Activated naive CD4-positive, alpha-beta T cell treated with anti-CD3 and anti-CD28 coated beads for 36 hours (primary cell): ENCODE results near the gene GRM7. TPM values are rescaled to one million over a fixed set of nuclear protein-coding genes. Genes with fewer than 3 reads are reported as not detected.

Experiments used
- CTCF ChIA-PET: fragments of 350-600 bp; sonication (Branson Sonifier 250); formaldehyde crosslinking; loops from one replicate; lab custom pipeline; 2021; ENCODE audit warnings: antibody characterized with exemption; lab: Charles Lee
- DNase-seq: peaks from one replicate; pipeline ENCODE4 v3.0.0-alpha.2; 2020
- H3K27ac Mint-ChIP-seq: one replicate; pipeline ENCODE4 v1.8.0; 2021; ENCODE audit warnings: mild to moderate bottlenecking, mixed read lengths
- H3K27me3 Mint-ChIP-seq: one replicate; pipeline ENCODE4 v1.8.0; 2021; ENCODE audit warnings: low read depth, mixed read lengths
- H3K36me3 Mint-ChIP-seq: one replicate; pipeline ENCODE4 v1.8.0; 2021; ENCODE audit warnings: low read depth, mixed read lengths
- H3K4me1 Mint-ChIP-seq: one replicate; pipeline ENCODE4 v1.8.0; 2021; ENCODE audit warnings: low read depth, mixed read lengths
- H3K4me3 Mint-ChIP-seq: one replicate; pipeline ENCODE4 v1.8.0; 2021; ENCODE audit warnings: mild to moderate bottlenecking, moderate library complexity, mixed read lengths
- H3K9me3 Mint-ChIP-seq: one replicate; pipeline ENCODE4 v1.8.0; 2021; ENCODE audit warnings: mixed read lengths
- intact Hi-C: fragments of 100-400 bp; cut with micrococcal nuclease; formaldehyde crosslinking; loops from one replicate; pipeline ENCODE4 v1.15.1; 2023
- total RNA-seq, 2 experiments: library from RNA; stranded (reverse); gene quantifications; one replicate each; pipeline ENCODE4 v1.2.3, GENCODE V29; 2021

GRM7 gene
- total RNA-seq, 2 experiments from 2014 or later = not detected

DNA sequence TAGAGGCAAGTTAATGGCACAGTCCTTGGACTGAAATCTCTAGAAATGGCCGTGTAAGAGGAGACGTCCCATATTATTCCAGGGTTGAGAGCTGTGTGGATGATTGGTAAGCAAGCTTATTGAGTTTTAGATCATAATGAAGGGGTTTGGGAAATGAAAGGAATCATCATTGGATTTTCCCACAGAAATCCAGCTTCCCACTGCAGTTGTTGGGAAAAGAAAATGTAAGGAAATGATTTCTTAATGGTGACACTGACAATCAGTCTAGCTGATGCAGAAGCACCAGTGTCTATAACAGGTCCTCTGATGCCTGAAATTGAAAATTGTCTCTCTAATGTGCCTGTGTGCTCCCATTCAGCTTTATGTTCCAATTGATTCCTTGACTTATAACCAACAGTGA, 728.6 kb downstream of the GRM7 start:
- H3K4me1 Mint-ChIP-seq = no peaks in the 10 kb centered on the region

GRCh38 chr3:7602297-7602696, 741.4 kb downstream of the GRM7 start:
- peaks cover 3% of the 10 kb centered on the region for H3K4me1 Mint-ChIP-seq
- H3K27ac Mint-ChIP-seq = no peak overlapping the region
- no peaks in the 10 kb centered on the region for H3K36me3 Mint-ChIP-seq
- CTCF ChIA-PET = no interaction called here
- H3K4me3 Mint-ChIP-seq = no peak overlapping the region
- intact Hi-C loops = no loop called here
- H3K9me3 Mint-ChIP-seq = no peaks in the 10 kb centered on the region
- H3K27me3 Mint-ChIP-seq = peaks cover 3% of the 10 kb centered on the region
- no peak for DNase-seq

More for the DNA sequence above, 728.6 kb downstream of the GRM7 start:
- H3K4me3 Mint-ChIP-seq = no peak overlapping the region
- intact Hi-C loops = no loop called here
- peaks cover 2% of the 10 kb centered on the region for H3K27me3 Mint-ChIP-seq
- H3K36me3 Mint-ChIP-seq = no peaks in the 10 kb centered on the region
- H3K9me3 Mint-ChIP-seq = no peaks in the 10 kb centered on the region
- DNase-seq = no peak
- CTCF ChIA-PET = interaction anchor here (0.8 to 1.1 kb wide), 2 partner anchors 171 to 522 kb away, joined by 3 read pairs; no protein-coding TSS in a partner anchor
- H3K27ac Mint-ChIP-seq = no peak overlapping the region

DNA sequence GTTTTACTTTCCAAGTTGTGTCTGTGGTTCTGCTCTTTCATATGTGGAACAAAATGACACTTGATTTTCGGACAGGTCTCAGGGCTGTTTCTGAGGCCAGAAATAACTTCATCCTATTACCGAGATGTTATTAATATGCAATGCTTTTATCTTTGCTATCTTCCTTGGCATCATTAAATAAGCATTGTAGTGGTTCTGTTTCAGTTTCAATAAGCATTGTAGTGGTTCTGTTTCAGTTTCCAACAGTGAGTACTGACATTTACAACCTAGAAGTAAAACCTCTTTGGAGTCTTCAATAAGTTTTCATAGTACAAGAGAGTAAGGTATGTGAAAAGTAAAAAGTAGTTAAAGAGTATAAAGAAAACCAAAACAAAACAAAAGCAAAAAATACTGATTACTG, 746.2 kb downstream of the GRM7 start:
- H3K4me1 Mint-ChIP-seq = peaks cover 4% of the 10 kb centered on the region
- H3K36me3 Mint-ChIP-seq = no peaks in the 10 kb centered on the region
- H3K27me3 Mint-ChIP-seq = peaks cover 2% of the 10 kb centered on the region
- no peaks in the 10 kb centered on the region for H3K9me3 Mint-ChIP-seq
- DNase-seq = no peak
- CTCF ChIA-PET = no interaction called here
- H3K4me3 Mint-ChIP-seq = no peak overlapping the region
- intact Hi-C loops = no loop called here
- H3K27ac Mint-ChIP-seq = no peak overlapping the region

DNA sequence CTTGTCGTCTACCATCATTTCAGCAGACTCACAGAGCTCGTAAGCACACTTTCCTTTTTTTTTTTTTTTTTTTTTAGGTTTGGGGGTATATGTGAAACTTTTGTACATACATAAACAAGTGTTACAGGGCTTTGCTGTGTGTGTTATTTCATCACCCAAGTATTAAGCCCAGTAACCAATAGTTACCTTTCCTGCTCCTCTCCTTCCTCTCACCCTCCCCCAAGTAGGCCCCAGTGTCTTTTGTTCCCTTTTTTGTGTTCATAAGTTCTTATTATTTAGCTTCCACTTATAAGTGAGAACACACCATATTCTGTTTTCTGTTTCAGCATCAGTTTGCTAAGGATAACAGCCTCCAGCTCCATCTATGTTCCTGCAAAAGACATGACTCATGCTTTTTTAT, 746.8 kb downstream of the GRM7 start:
- Mint-ChIP-seq H3K4me3 (no peak overlapping the region), H3K27me3 (peaks cover 2% of the 10 kb centered on the region), H3K9me3 (no peaks in the 10 kb centered on the region), H3K4me1 (peaks cover 4% of the 10 kb centered on the region), H3K36me3 (no peaks in the 10 kb centered on the region), H3K27ac (no peak overlapping the region)
- intact Hi-C loops = no loop called here
- DNase-seq = no peak
- CTCF ChIA-PET = no interaction called here

- DNase-seq = no peak
- no peaks in the 10 kb centered on the region for H3K9me3 Mint-ChIP-seq
- no peak overlapping the region for H3K27ac Mint-ChIP-seq
- peaks cover 2% of the 10 kb centered on the region for H3K27me3 Mint-ChIP-seq
- intact Hi-C loops = no loop called here
- no peaks in the 10 kb centered on the region for H3K36me3 Mint-ChIP-seq
- H3K4me1 Mint-ChIP-seq = peaks cover 4% of the 10 kb centered on the region
- CTCF ChIA-PET = no interaction called here
- no peak overlapping the region for H3K4me3 Mint-ChIP-seq
Observed at GRCh38 chr3:7610634-7611033, 749.7 kb downstream of the GRM7 start.

GRCh38 chr3:7615043-7615442, 754.1 kb downstream of the GRM7 start:
- Mint-ChIP-seq H3K27ac (no peak overlapping the region), H3K4me1 (no peaks in the 10 kb centered on the region), H3K4me3 (no peak overlapping the region), H3K27me3 (no peaks in the 10 kb centered on the region), H3K36me3 (no peaks in the 10 kb centered on the region), H3K9me3 (no peaks in the 10 kb centered on the region)
- intact Hi-C loops = no loop called here
- DNase-seq = no peak
- CTCF ChIA-PET = no interaction called here

DNA sequence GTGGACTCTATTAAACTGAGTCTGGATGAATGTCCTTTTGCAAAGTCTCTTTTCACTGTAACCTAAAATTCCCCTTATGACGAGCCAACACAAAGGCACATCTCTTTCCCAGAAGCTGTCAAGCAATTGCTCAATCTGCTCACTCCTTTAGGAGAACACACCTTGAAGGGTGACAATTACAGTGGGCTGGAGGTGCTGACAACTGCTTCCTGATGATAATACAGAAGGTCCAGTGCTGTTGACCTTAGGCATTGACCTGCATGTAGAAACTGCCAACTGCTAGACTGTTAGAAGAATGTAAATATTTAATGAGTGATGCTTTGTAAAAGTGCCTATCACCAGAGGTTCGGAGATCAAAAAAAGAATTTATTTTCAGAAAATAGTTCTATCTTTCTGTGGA, 757.7 kb downstream of the GRM7 start:
- Mint-ChIP-seq H3K4me1 (no peaks in the 10 kb centered on the region), H3K36me3 (no peaks in the 10 kb centered on the region), H3K4me3 (no peak overlapping the region), H3K27ac (no peak overlapping the region), H3K9me3 (no peaks in the 10 kb centered on the region), H3K27me3 (no peaks in the 10 kb centered on the region)
- intact Hi-C loops = no loop called here
- DNase-seq = no peak
- CTCF ChIA-PET = no interaction called here

DNA sequence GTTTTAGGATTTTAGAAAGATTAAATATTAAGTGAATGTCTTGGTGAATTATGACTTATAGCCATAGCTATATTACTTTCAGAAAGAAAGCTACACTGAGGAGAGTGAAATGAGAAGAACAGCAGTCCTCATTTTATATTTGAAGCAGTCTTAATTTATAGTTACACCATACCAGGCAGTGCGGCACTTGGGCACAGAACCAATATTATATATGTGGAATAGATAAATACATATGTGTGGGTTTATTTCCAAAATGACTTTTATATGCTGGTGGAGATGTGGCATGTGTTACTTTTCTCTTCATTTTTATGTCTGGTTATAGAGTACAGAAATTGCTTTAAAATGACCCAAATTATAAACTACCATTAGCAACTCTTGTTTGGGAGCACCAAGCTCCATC, 759.5 kb downstream of the GRM7 start:
- no peaks in the 10 kb centered on the region for H3K36me3 Mint-ChIP-seq
- DNase-seq = no peak
- H3K9me3 Mint-ChIP-seq = no peaks in the 10 kb centered on the region
- CTCF ChIA-PET = no interaction called here
- intact Hi-C loops = no loop called here
- H3K4me1 Mint-ChIP-seq = no peaks in the 10 kb centered on the region
- no peak overlapping the region for H3K4me3 Mint-ChIP-seq
- no peak overlapping the region for H3K27ac Mint-ChIP-seq
- H3K27me3 Mint-ChIP-seq = no peaks in the 10 kb centered on the region

DNA sequence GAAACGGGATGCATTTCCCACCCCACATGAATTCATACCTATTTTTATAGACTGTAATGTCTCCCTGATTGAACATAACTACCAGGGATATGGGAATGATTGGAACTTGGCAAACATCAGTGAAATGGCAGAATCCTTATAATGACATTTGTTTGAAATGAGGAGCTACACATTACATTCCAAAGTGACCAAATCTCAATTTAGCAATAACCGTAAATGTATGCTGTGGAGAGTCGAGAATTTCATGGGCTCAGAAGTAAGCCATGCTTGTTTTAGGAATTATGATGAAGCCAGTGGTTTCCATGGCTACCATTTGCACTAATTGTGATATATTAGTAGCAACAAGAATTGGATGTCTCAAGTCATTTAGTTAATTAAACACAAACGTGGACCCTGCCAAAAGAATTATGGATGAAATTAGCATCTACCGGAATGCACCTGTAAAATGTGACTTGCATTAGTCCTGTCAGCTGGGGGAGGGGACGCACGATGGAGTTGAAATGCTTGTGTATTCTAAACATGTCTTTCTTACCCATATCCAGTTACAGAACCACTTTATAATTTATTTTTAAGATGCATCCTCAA, 760.2 kb downstream of the GRM7 start:
- CTCF ChIA-PET = no interaction called here

GRCh38 chr3:7621651-7622050, 760.7 kb downstream of the GRM7 start:
- H3K4me3 Mint-ChIP-seq = no peak overlapping the region
- H3K4me1 Mint-ChIP-seq = no peaks in the 10 kb centered on the region
- intact Hi-C loops = no loop called here
- H3K36me3 Mint-ChIP-seq = no peaks in the 10 kb centered on the region
- no peak overlapping the region for H3K27ac Mint-ChIP-seq
- H3K9me3 Mint-ChIP-seq = no peaks in the 10 kb centered on the region
- CTCF ChIA-PET = interaction anchor here (0.6 kb wide), 1 partner anchor 224 kb away, joined by 3 read pairs; no protein-coding TSS in a partner anchor
- H3K27me3 Mint-ChIP-seq = no peaks in the 10 kb centered on the region
- DNase-seq = no peak

More for the DNA sequence above, 760.2 kb downstream of the GRM7 start:
- no peak for DNase-seq
- H3K27me3 Mint-ChIP-seq = no peaks in the 10 kb centered on the region
- no peaks in the 10 kb centered on the region for H3K9me3 Mint-ChIP-seq
- H3K4me3 Mint-ChIP-seq = no peak overlapping the region
- no peaks in the 10 kb centered on the region for H3K36me3 Mint-ChIP-seq
- no peaks in the 10 kb centered on the region for H3K4me1 Mint-ChIP-seq
- no peak overlapping the region for H3K27ac Mint-ChIP-seq
- intact Hi-C loops = no loop called here

DNA sequence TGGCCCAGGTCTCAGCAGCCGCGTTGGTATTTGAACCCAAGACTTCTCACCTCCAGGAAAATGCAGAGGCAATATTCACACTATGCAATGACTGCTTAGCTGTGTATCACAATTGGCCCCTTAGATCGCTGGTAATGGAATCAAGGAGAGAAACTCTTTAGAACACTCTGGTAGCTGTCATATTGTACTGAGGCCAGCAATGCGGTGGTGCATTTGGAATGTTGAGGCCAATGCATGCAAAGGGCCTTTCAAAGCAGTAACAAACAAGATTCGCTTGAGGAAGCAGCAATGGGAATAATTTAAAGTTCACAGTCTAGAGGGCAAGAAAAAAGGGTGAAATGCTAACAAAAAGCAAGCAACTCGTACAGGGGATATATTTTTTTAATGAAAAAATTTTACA, 764.1 kb downstream of the GRM7 start:
- Mint-ChIP-seq H3K27me3 (no peaks in the 10 kb centered on the region), H3K4me3 (no peak overlapping the region), H3K36me3 (no peaks in the 10 kb centered on the region), H3K9me3 (no peaks in the 10 kb centered on the region), H3K4me1 (no peaks in the 10 kb centered on the region), H3K27ac (no peak overlapping the region)
- no peak for DNase-seq
- CTCF ChIA-PET = no interaction called here
- intact Hi-C loops = no loop called here

DNA sequence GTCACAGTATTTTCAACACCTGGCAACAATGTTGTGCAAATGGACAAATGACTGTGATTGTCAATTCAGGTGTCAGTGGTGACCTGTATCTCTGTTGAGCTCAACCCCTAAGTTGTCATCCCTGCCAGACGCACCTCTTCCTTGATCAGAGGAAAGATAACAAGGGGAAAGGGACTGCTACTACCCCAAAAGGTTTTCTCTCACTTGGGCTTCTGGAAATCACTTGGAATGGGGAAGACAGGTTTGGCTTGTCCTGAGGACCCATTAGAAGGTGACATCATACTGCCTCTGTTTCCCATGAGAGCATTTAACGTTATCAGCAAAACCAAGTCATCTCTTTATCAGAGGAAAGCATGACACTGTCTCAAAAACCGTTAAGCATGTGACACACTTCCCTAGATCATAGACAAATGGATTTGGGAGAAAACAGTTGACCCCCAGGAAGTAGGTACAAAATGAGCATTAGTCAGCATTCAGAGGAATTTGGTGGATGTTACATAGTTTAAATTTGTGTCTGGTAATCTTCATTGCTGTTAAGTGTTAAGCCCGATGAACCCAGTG, 769.5 kb downstream of the GRM7 start:
- Mint-ChIP-seq H3K27me3 (no peaks in the 10 kb centered on the region), H3K36me3 (no peaks in the 10 kb centered on the region), H3K9me3 (no peaks in the 10 kb centered on the region), H3K4me1 (no peaks in the 10 kb centered on the region), H3K4me3 (no peak overlapping the region), H3K27ac (no peak overlapping the region)
- intact Hi-C loops = no loop called here
- no peak for DNase-seq
- CTCF ChIA-PET = no interaction called here

- CTCF ChIA-PET = no interaction called here
- H3K36me3 Mint-ChIP-seq = no peaks in the 10 kb centered on the region
- no peak overlapping the region for H3K27ac Mint-ChIP-seq
- H3K4me3 Mint-ChIP-seq = no peak overlapping the region
- H3K4me1 Mint-ChIP-seq = no peaks in the 10 kb centered on the region
- H3K9me3 Mint-ChIP-seq = no peaks in the 10 kb centered on the region
- intact Hi-C loops = no loop called here
- DNase-seq = no peak
- no peaks in the 10 kb centered on the region for H3K27me3 Mint-ChIP-seq
Observed at GRCh38 chr3:7630925-7631324, 770.0 kb downstream of the GRM7 start.
